Ishikawa (cell line): Measurements from ENCODE around the gene PKN1.

Source experiments
- CEBPB ChIP-seq: IDR thresholded peaks from 2 replicates; pipeline ENCODE4 v1.6.1; 2012
- CREB1 ChIP-seq: IDR thresholded peaks from 2 replicates; pipeline ENCODE4 v1.6.1; 2012; ENCODE audit warnings: low read depth
- EGR1 ChIP-seq: IDR thresholded peaks from 2 replicates; pipeline ENCODE4 v1.6.1; 2012
- EP300 ChIP-seq: IDR thresholded peaks from 2 replicates; pipeline ENCODE4 v1.6.1; 2012; ENCODE audit warnings: borderline replicate concordance
- FOXM1 ChIP-seq: IDR thresholded peaks from 2 replicates; pipeline ENCODE4 v1.6.1; 2012; ENCODE audit warnings: low read depth, borderline replicate concordance
- MAX ChIP-seq: IDR thresholded peaks from 2 replicates; pipeline ENCODE4 v1.6.1; 2012
- NFIC ChIP-seq: IDR thresholded peaks from 2 replicates; pipeline ENCODE4 v1.6.1; 2012
- RAD21 ChIP-seq: IDR thresholded peaks from 2 replicates; pipeline ENCODE4 v1.6.1; 2012; ENCODE audit warnings: low read depth
- REST ChIP-seq: IDR thresholded peaks from 2 replicates; pipeline ENCODE4 v1.6.1; 2012; ENCODE audit warnings: low read depth, mild to moderate bottlenecking
- TAF1 ChIP-seq: IDR thresholded peaks from 2 replicates; pipeline ENCODE4 v1.6.1; 2012; ENCODE audit warnings: low read depth, mild to moderate bottlenecking
- TCF12 ChIP-seq: IDR thresholded peaks from 2 replicates; pipeline ENCODE4 v1.6.1; 2012; ENCODE audit warnings: low read depth
- TEAD4 ChIP-seq: IDR thresholded peaks from 2 replicates; pipeline ENCODE4 v1.6.1; 2012
- USF1 ChIP-seq: IDR thresholded peaks from 2 replicates; pipeline ENCODE4 v1.6.1; 2012
- YY1 ChIP-seq: IDR thresholded peaks from 2 replicates; pipeline ENCODE4 v1.6.1; 2012; ENCODE audit warnings: low read depth
- ZBTB7A ChIP-seq: IDR thresholded peaks from 2 replicates; pipeline ENCODE4 v1.6.1; 2012; ENCODE audit warnings: low read depth

The PKN1 gene

GRCh38 chr19:14441041-14441938 lies 8.2 kb downstream of the PKN1 start:
- TF ChIP-seq YY1 (no peak), RAD21 (no peak), CREB1 (no peak), TEAD4 (no peak)

GRCh38 chr19:14442891-14443631 lies 10.0 kb downstream of the PKN1 start:
- no peak for TF ChIP-seq CREB1
- no peak for TF ChIP-seq EP300
- no peak for TF ChIP-seq USF1

- TF ChIP-seq CREB1 (no peak), NFIC (no peak), FOXM1 (no peak), EGR1 (no peak), EP300 (no peak), REST (no peak), TEAD4 (no peak), ZBTB7A (no peak), MAX (no peak), USF1 (no peak), RAD21 (no peak), TCF12 (no peak), YY1 (no peak), CEBPB (no peak), TAF1 (no peak)
Observed at GRCh38 chr19:14443632-14444216, 10.6 kb downstream of the PKN1 start.

GRCh38 chr19:14446336-14447036 lies 13.4 kb downstream of the PKN1 start:
- TF ChIP-seq YY1 (no peak), TCF12 (no peak), MAX (no peak), RAD21 (no peak), CEBPB (no peak), USF1 (no peak), CREB1 (no peak), TEAD4 (no peak), NFIC (no peak), TAF1 (no peak), ZBTB7A (no peak), EP300 (no peak), EGR1 (no peak), REST (no peak), FOXM1 (no peak)
